T-helper 2 cell treated with Interferon-gamma antibody and Interleukin-4, amounts not matched to agents 5 μg/mL and 100 μg/mL, for 36 hours (primary cell): ENCODE measurements around the gene ACAP1.

Experiments
- DNase-seq: peaks from one replicate; pipeline ENCODE4 v3.0.0; 2021; ENCODE audit warnings: low spot score
- H3K27ac Mint-ChIP-seq: one replicate; pipeline ENCODE4 v1.8.0; 2021; ENCODE audit warnings: mild to moderate bottlenecking, mixed read lengths
- H3K27me3 Mint-ChIP-seq: one replicate; pipeline ENCODE4 v1.8.0; 2021; ENCODE audit warnings: low read depth, mixed read lengths
- H3K36me3 Mint-ChIP-seq: one replicate; pipeline ENCODE4 v1.8.0; 2021; ENCODE audit warnings: low read depth, mixed read lengths
- H3K4me1 Mint-ChIP-seq: one replicate; pipeline ENCODE4 v1.8.0; 2021; ENCODE audit warnings: low read depth, mixed read lengths
- H3K4me3 Mint-ChIP-seq: one replicate; pipeline ENCODE4 v1.8.0; 2022; ENCODE audit warnings: mild to moderate bottlenecking, moderate library complexity, mixed read lengths
- H3K9me3 Mint-ChIP-seq: one replicate; pipeline ENCODE4 v1.8.0; 2021; ENCODE audit warnings: mixed read lengths

ACAP1 gene

GRCh38 chr17:7336240-7337175 is at the start of gene ACAP1:
TSS of gene ACAP1 (plus strand) at chr17:7336529. CDS start at chr17:7336735, 206 bp downstream.
- H3K4me3 Mint-ChIP-seq: peak within 1 kb of the TSS; percentile 95
- peak; percentile 72 for DNase-seq

DNA sequence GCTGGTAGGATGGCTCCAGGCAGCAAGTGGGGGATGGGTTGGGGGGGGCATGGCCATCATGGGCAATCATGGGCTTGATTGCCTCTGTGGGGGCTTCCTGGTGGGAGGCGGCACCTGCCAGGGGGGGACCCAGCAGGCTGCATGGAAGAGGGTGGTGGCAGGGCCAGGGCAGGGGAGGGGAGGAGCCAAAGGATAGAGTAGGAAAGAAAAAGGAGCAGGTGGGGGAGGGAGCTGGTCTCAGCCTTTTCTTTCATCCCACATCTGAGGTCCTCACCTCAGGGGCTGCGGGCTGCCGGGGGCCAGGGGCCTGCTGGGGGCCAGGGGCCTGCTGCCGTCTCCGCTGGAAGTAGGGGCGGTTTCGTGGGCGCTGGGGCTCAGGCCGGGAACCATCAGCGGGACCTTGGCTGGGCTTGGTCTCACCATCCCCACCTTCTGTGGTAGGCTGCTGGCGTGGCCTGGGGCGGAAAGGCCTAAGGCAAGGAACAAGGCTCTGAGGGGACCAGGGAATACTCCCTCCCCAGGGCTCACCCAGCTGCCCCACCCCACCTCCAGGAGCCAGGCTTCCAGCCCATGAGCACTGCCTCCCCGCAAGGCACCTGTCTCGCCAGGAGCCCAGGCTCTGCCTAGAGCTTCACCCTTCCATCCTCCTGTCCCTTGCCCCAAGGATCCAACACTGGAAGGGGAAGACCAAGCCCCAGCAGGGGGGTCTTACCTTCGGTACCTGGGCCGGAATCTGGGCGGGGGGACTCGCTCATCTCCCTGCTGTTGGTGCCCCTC is 46.9 kb upstream of the ACAP1 start:
- no peaks in the 10 kb centered on the region for H3K36me3 Mint-ChIP-seq

More at GRCh38 chr17:7336240-7337175, at the start of gene ACAP1:
- peaks cover 28% of the 10 kb centered on the region for H3K36me3 Mint-ChIP-seq
- H3K27ac Mint-ChIP-seq: peak within 1 kb of the TSS; percentile 94
- H3K9me3 Mint-ChIP-seq: no peaks in the 10 kb centered on the region
- peaks cover 51% of the 10 kb centered on the region for H3K4me1 Mint-ChIP-seq
- H3K27me3 Mint-ChIP-seq: no peaks in the 10 kb centered on the region

GRCh38 chr17:7290166-7290565 is 46.2 kb upstream of the ACAP1 start:
- no peak for DNase-seq
- H3K9me3 Mint-ChIP-seq: no peaks in the 10 kb centered on the region
- no peak overlapping the region for H3K4me3 Mint-ChIP-seq
- H3K36me3 Mint-ChIP-seq: no peaks in the 10 kb centered on the region
- peaks cover 8% of the 10 kb centered on the region for H3K4me1 Mint-ChIP-seq
- H3K27me3 Mint-ChIP-seq: peaks cover 36% of the 10 kb centered on the region
- H3K27ac Mint-ChIP-seq: no peak overlapping the region

More for the DNA sequence above, 46.9 kb upstream of the ACAP1 start:
- peaks cover 5% of the 10 kb centered on the region for H3K4me1 Mint-ChIP-seq
- no peak overlapping the region for H3K27ac Mint-ChIP-seq
- no peak for DNase-seq
- no peak overlapping the region for H3K4me3 Mint-ChIP-seq
- no peaks in the 10 kb centered on the region for H3K9me3 Mint-ChIP-seq
- H3K27me3 Mint-ChIP-seq: peaks cover 35% of the 10 kb centered on the region

DNA sequence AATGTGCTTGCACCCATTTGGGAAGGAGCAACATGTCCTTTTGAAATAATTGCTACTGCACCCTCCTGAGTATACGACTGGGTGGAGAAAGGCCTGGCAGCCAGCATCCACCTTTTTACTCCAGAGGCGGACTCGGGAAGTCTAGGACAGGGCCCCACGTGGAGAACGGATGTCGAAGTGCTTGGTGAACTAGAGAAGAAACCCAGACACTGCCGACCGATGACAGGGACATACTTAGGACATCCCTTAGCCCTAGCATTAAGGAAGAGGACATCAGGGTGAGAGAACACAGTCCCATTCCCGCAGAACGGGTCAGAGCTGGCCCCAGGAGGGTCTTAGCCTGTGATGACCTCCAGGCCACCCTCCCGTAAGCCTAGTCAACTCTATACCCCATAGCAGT is 45.6 kb upstream of the ACAP1 start:
- Mint-ChIP-seq H3K27ac (no peak overlapping the region), H3K9me3 (no peaks in the 10 kb centered on the region), H3K36me3 (no peaks in the 10 kb centered on the region), H3K4me3 (no peak overlapping the region), H3K4me1 (peaks cover 12% of the 10 kb centered on the region), H3K27me3 (peaks cover 40% of the 10 kb centered on the region)
- no peak for DNase-seq

DNA sequence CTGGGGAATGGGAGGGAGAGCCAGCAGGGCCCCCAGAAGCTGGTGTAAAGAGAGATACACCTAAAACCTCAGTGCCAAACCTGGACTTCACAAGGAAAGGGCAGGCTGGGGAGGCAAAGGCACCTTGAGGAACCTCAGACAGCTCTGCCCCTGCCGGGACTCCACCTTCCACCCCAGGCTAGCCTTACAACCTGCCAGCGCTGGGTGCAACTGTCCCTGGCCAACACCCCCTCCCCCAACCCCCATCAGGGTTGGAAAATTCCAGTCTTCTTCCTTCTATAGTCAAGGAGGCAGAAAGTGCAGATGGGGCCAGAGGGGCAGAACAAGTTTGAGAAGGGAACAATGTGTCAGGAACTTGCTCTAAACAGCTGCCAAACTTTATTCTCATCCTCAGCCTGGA is 44.1 kb upstream of the ACAP1 start:
- H3K27me3 Mint-ChIP-seq: peaks cover 36% of the 10 kb centered on the region
- H3K4me3 Mint-ChIP-seq: no peak overlapping the region
- H3K9me3 Mint-ChIP-seq: no peaks in the 10 kb centered on the region
- no peak for DNase-seq
- H3K27ac Mint-ChIP-seq: no peak overlapping the region
- H3K36me3 Mint-ChIP-seq: no peaks in the 10 kb centered on the region
- peaks cover 20% of the 10 kb centered on the region for H3K4me1 Mint-ChIP-seq

GRCh38 chr17:7292729-7293128 is 43.6 kb upstream of the ACAP1 start:
- no peak for DNase-seq
- H3K27me3 Mint-ChIP-seq: peaks cover 36% of the 10 kb centered on the region
- peaks cover 20% of the 10 kb centered on the region for H3K4me1 Mint-ChIP-seq
- H3K36me3 Mint-ChIP-seq: no peaks in the 10 kb centered on the region
- H3K27ac Mint-ChIP-seq: no peak overlapping the region
- H3K4me3 Mint-ChIP-seq: no peak overlapping the region
- no peaks in the 10 kb centered on the region for H3K9me3 Mint-ChIP-seq

GRCh38 chr17:7293159-7293558 is 43.2 kb upstream of the ACAP1 start:
- Mint-ChIP-seq H3K4me3 (peak overlapping the region; percentile 49), H3K27me3 (peaks cover 36% of the 10 kb centered on the region), H3K36me3 (no peaks in the 10 kb centered on the region), H3K27ac (no peak overlapping the region), H3K4me1 (peaks cover 20% of the 10 kb centered on the region), H3K9me3 (no peaks in the 10 kb centered on the region)
- no peak for DNase-seq

DNA sequence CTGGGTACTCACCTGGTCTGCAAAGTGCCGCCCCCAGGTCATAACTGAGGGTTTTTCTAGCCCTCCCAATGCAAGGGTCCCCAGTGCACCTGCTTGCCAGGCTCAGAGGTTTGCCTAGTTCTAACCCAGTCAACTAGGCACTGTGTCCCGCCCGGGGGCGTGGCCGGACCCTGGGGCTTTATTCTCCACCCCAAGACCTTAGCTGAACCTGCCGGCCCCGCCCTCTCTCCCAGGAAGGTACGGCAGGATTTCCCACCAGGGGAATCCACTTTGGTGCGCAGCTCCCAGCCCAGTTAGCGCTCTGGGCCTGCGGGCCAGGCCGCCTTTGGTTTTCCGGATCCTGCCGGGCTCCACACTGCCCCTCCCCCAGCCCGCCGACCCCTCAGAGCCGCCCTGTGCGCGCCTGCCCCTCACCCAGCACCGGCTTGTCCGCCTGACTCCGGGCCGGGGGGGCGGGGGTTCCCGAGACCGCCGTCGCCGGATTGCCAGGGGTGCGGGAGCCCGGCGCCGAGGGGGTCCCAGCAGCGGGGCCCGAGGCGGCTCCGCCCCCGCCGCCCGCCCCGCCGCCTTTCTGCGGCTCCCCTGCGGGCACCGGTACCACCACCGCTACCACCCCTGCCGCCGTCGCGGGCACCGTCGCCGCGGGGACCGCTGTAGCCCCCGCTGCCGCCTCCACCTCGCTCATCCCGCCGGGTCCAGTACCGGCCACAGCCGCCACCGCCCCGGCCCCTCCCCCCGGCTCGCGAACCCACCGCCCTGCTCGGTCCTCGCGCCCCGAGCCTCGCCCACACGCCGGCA is 42.3 kb upstream of the ACAP1 start:
- H3K4me3 Mint-ChIP-seq: peak overlapping the region; percentile 49
- peaks cover 34% of the 10 kb centered on the region for H3K27me3 Mint-ChIP-seq
- no peaks in the 10 kb centered on the region for H3K9me3 Mint-ChIP-seq
- DNase-seq: no peak
- peaks cover 20% of the 10 kb centered on the region for H3K4me1 Mint-ChIP-seq
- no peaks in the 10 kb centered on the region for H3K36me3 Mint-ChIP-seq
- no peak overlapping the region for H3K27ac Mint-ChIP-seq

- peaks cover 20% of the 10 kb centered on the region for H3K4me1 Mint-ChIP-seq
- no peaks in the 10 kb centered on the region for H3K36me3 Mint-ChIP-seq
- H3K4me3 Mint-ChIP-seq: peak within 1 kb of the TSS; percentile 82
- DNase-seq: peak; percentile 86
- no peaks in the 10 kb centered on the region for H3K9me3 Mint-ChIP-seq
- H3K27ac Mint-ChIP-seq: peak within 1 kb of the TSS; percentile 60
- peaks cover 34% of the 10 kb centered on the region for H3K27me3 Mint-ChIP-seq
Observed at GRCh38 chr17:7294614-7295153, 41.6 kb upstream of the ACAP1 start, which contains the start of gene YBX2. TSS of gene YBX2 (minus strand) at chr17:7294639. CDS start at chr17:7294500, 139 bp downstream.

GRCh38 chr17:7295230-7296180 is 40.8 kb upstream of the ACAP1 start:
- no peak for DNase-seq
- H3K4me3 Mint-ChIP-seq: peak overlapping the region; percentile 82
- peak overlapping the region; percentile 60 for H3K27ac Mint-ChIP-seq
- H3K9me3 Mint-ChIP-seq: no peaks in the 10 kb centered on the region
- no peaks in the 10 kb centered on the region for H3K36me3 Mint-ChIP-seq
- H3K4me1 Mint-ChIP-seq: peaks cover 20% of the 10 kb centered on the region
- H3K27me3 Mint-ChIP-seq: peaks cover 34% of the 10 kb centered on the region

GRCh38 chr17:7296189-7296861 is 40.0 kb upstream of the ACAP1 start:
- H3K4me1 Mint-ChIP-seq: peaks cover 20% of the 10 kb centered on the region
- peak; percentile 75 for DNase-seq
- H3K4me3 Mint-ChIP-seq: peak overlapping the region; percentile 63
- H3K9me3 Mint-ChIP-seq: no peaks in the 10 kb centered on the region
- H3K27ac Mint-ChIP-seq: peak overlapping the region; percentile 45
- no peaks in the 10 kb centered on the region for H3K36me3 Mint-ChIP-seq
- peaks cover 29% of the 10 kb centered on the region for H3K27me3 Mint-ChIP-seq

- H3K9me3 Mint-ChIP-seq: no peaks in the 10 kb centered on the region
- H3K4me1 Mint-ChIP-seq: peaks cover 9% of the 10 kb centered on the region
- H3K4me3 Mint-ChIP-seq: no peak overlapping the region
- H3K36me3 Mint-ChIP-seq: peaks cover 8% of the 10 kb centered on the region
- no peak for DNase-seq
- peaks cover 5% of the 10 kb centered on the region for H3K27me3 Mint-ChIP-seq
- H3K27ac Mint-ChIP-seq: peak overlapping the region; percentile 1
Observed at GRCh38 chr17:7304179-7304578, 32.1 kb upstream of the ACAP1 start.
